ENCODE measurements around the gene LAMA4.
A peak's percentile ranks its signal among the peaks of the same experiment; 100 is the strongest.
"Not testable (repeated sequence)": the region's sequence is repeated elsewhere in the genome, so short reads cannot be mapped to it uniquely, and the experiment has no call there.

LAMA4 gene

GRCh38 chr6:112218563-112218962 lies 35.8 kb downstream of the LAMA4 start:
- DNase-seq: peak in 3 of 56 donors; percentile 15 to 20 (median 18)

DNA sequence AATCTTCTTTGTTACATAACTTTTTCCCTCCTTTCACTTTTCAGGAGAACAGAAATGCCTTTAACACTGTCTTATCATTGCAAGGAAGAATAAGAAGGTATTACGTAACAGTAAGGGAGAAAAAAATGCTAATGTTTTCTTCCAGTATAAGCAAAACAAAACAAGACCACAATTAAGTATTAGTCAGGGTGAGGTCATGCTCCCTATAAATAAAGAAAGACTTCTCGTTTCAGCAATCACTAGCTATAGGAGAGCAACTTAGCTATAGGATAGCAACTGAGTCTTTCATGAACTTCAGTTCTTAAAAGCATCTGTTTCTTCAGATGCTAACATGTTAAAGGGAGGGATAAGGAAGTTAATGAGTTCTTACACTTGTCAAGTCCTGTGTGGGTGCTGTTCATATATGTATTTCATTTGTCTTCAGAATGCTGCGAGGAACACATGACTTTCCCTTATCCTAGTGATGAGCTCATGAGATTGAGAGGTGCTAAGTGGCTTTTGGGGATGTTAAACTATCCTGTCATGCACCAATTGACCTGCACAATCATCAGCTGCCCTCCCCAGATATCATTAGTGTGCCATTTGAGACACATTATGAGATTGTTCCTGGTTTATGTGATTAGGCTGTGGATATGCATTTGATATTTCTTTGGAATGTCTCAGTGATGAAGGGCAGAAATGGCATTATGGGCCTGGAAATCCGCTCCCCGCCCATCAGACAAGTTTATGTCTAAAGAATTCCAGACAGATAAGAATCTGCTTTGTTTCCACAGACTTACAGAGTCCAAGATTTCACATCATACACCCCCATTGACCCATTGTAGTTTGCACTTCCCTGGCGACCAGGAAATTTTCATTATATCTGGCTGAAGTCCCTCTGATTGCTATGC lies 37.5 kb downstream of the LAMA4 start:
- DNase-seq: no peak

DNA sequence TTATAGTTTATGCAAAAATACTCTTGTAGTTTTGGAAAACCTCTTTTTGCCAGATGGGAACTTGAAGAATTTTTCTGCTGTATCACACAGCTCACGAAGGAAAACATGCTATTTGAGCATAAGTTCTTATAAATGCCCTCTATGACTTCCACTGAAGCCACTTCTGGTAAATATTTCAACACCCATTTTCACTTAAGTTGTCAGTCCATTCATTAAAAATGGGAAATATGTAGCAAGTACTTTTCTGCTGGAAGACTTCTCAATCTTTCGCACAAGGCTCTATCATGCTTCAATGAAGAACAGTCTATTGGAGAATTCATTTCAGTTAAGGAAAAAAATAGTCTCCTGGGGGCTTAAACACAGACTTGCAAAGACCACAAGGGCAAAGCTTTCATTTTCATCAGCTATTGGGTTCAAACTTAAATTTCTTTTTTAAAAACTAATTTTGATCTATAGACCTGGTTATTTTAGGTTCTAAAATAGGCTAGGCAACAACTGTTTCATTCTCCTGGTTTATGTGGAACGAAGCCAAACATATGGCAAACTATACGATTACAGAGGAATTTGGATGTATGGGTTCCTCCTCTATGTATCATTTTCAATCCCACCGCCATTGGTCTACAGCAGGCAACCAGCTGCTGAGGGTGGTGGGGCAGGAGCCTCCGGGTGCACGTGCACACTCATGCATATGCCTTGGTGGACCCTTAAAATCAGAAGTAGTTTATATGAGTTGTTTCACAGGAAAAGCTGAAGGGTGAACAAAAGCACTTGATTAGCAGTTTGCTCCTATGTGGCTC lies 38.7 kb downstream of the LAMA4 start:
- no peak for DNase-seq

GRCh38 chr6:112214739-112215269 lies 39.6 kb downstream of the LAMA4 start:
- no peak for DNase-seq

DNA sequence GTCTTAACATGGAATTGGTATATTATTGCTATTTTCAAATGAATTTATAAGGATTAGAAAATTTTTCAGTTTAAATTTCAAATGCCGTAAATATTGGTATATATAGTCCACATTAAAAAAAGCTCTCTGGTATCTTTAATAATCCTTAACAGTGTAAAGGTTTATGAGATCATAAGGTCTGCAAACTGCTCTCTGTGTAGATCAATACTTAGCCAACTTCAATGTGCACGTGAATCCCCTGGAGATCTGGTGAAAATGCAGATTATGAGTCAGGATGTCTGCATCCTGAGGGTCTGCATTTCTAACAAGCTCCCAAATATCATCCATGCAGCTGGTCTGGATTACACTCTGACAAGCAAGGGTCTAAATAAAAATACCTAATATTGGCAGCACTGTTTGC lies 43.5 kb downstream of the LAMA4 start:
- no peak for DNase-seq

DNA sequence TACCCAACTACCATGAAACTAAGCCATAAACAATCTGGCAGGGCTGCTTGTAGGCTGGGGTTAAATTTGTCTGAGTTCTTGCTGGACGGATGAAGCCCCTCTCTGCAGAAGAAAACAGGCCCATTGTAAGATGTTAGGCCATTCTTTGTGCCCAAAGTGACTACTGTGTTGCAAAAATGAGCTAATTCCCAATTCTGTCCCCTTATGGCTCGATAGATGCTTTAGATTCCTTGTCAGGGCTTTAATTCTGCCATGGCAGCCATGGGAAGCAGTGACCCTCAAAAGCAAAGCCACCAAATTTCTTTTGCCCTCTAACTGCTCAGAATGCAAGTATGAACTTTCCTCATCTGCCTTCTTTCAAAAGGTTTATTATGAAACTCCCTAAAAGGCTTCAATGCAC lies 45.2 kb downstream of the LAMA4 start:
- DNase-seq: peak in 7 of 56 donors; percentile 7 to 31 (median 14)

GRCh38 chr6:112207776-112208175 lies 46.6 kb downstream of the LAMA4 start:
- no peak for DNase-seq

GRCh38 chr6:112207131-112207530 lies 47.2 kb downstream of the LAMA4 start:
- DNase-seq: no peak

DNA sequence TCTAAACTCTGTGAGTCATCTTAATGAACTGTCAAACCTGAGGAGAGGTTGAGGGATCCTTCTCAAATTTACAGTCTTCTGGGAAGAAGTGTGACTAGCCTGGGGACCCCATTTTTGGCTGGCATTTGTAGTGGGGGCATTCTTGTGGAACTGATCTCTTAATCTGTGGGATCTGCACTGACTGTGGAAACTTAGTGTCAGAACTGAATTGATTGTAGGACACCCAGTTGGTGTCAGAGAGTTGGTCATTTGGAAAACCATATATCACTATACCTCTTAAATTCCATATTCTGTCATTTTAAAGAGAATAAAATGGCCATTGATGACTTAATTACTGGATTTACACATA lies 48.3 kb downstream of the LAMA4 start:
- DNase-seq: no peak

DNA sequence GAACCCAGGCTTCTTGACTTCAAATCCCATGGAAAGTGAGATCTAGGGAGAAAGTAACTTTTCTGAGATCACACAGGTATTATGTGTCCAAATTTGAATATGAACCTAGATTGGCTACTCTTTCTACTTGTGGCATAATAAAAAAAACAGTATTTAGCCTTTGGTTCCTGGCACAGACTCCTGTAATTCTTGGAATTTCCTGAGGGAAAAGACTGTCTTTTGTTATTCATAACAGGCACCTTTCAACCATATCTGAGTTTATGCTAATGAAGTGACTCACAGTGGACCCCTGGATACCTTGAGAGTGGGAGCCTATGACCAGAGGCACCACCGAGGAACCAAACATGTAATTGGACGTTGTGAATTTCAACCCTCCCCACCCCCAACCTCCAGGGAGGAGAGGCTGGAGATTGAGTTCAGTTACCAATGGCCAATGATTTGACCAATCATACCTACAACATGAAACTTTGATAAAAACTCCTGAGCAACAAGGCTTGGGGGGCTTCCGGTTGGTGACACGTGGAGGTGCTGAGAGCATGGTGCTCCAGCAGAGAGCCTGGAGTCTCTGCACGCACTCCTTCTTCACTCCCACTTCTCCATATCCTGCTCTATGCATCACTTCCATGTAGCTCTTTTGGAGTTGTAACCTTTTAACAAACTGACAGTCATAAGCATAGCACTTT lies 48.8 kb downstream of the LAMA4 start:
- DNase-seq: no peak

GRCh38 chr6:112204350-112204706 lies 50.0 kb downstream of the LAMA4 start:
- no peak for DNase-seq

- no peak for DNase-seq
Observed at GRCh38 chr6:112203577-112204349, 50.6 kb downstream of the LAMA4 start.

- DNase-seq: no peak
Observed at GRCh38 chr6:112202639-112203341, 51.6 kb downstream of the LAMA4 start.

GRCh38 chr6:112200185-112200914 lies 54.0 kb downstream of the LAMA4 start:
- DNase-seq: not testable (repeated sequence)

DNA sequence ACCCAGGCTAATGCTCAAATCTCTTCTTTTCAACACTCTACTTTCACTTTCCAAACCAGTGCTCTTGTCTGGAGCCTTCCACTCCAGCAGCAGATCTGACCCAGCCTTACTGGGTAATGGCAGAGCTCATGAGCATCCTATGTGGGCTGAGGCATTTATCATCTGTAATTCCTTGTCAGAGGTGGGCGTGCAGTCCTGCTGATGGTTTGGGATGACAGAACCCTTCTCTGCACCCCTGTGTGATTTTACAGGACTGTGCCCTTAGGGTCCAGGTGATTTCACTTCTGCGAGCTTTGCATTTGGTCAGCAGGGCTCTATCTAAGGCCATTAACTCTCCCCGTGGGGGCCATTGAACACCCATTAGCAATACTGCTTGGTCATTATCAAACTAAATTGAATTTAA lies 55.4 kb downstream of the LAMA4 start:
- DNase-seq: no peak

DNA sequence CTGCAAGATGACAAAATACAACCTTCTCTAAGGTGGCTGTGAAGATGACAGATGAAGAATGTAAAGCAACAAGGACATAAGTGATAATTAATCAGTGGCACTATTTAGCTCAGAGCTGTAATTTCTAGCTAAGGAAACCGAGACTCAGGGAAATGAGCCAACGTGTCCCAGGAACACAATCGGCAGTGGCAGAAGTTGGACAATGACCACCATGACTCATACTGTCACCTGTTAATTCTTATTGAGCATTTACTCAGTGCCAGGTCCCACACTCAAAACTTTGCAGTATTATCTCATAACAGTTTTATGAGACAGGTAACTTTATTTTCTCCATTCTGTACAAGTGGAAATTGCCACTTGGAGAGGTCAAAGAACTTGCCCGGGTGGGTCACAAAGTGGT lies 55.8 kb downstream of the LAMA4 start:
- no peak for DNase-seq

GRCh38 chr6:112197636-112198035 lies 56.7 kb downstream of the LAMA4 start:
- no peak for DNase-seq

GRCh38 chr6:112196306-112196705 lies 58.1 kb downstream of the LAMA4 start:
- no peak for DNase-seq

- no peak for DNase-seq
Observed at GRCh38 chr6:112195166-112195565, 59.2 kb downstream of the LAMA4 start.

GRCh38 chr6:112194511-112194910 lies 59.9 kb downstream of the LAMA4 start:
- no peak for DNase-seq

Data from amygdala (tissue), 56 donors.